VCaP (cell line): ENCODE results near the gene PRDX2.
A peak's percentile ranks its signal among the peaks of the same experiment; 100 is the strongest.

Experiments used
- H3K27ac ChIP-seq: fragments of 450-650 bp; 2 replicates; pipeline ENCODE4 v1.5.1; 2017
- CTCF ChIP-seq: fragments of 450-650 bp; conservative IDR thresholded peaks from 2 replicates; pipeline ENCODE4 v1.5.1; 2017; ENCODE audit warnings: mild to moderate bottlenecking, moderate library complexity

The PRDX2 gene

GRCh38 chr19:12840091-12841079, 38.8 kb upstream of the PRDX2 start:
- H3K27ac ChIP-seq, result no peak overlapping the region
- no peak for TF ChIP-seq CTCF

GRCh38 chr19:12838886-12839756, 37.5 kb upstream of the PRDX2 start:
- no peak for TF ChIP-seq CTCF
- peak overlapping the region; percentile 74 for H3K27ac ChIP-seq

GRCh38 chr19:12838182-12838885, 36.7 kb upstream of the PRDX2 start, which contains the start of gene MAST1:
MAST1 (plus strand) TSS chr19:12838515; CDS start chr19:12838573, 58 bp downstream.
- peak; percentile 96 for TF ChIP-seq CTCF
- peak within 1 kb of the TSS; percentile 74 for H3K27ac ChIP-seq

- no peak for TF ChIP-seq CTCF
- no peak overlapping the region for H3K27ac ChIP-seq
Observed at GRCh38 chr19:12837225-12837624, 35.6 kb upstream of the PRDX2 start.

- no peak for TF ChIP-seq CTCF
- peak overlapping the region; percentile 55; the same call in 1 of the 2 replicates for H3K27ac ChIP-seq
Observed at GRCh38 chr19:12836529-12836863, 34.9 kb upstream of the PRDX2 start.

GRCh38 chr19:12834976-12835757, 33.6 kb upstream of the PRDX2 start:
- TF ChIP-seq CTCF, result no peak
- H3K27ac ChIP-seq, result no peak overlapping the region
